ENCODE results near the gene COL16A1.
"Not testable (repeated sequence)": the region's sequence is repeated elsewhere in the genome, so short reads cannot be mapped to it uniquely, and the experiment has no call there.

Gene COL16A1

GRCh38 chr1:31732751-31733289, 29.0 kb upstream of the COL16A1 start:
- no peak for DNase-seq (ENCODE audit: low spot score)

GRCh38 chr1:31732343-31732742, 28.5 kb upstream of the COL16A1 start:
- no peak for DNase-seq (ENCODE audit: low spot score)

GRCh38 chr1:31731049-31731565, 27.3 kb upstream of the COL16A1 start:
- no peak for DNase-seq (ENCODE audit: low spot score)

- no peak for DNase-seq (ENCODE audit: low spot score)
These were observed 26.7 kb upstream of the COL16A1 start for GRCh38 chr1:31730336-31731048.

- no peak for DNase-seq (ENCODE audit: low spot score)
These were observed 24.0 kb upstream of the COL16A1 start for GRCh38 chr1:31727849-31728248.

GRCh38 chr1:31727195-31727594, 23.4 kb upstream of the COL16A1 start:
- DNase-seq (ENCODE audit: low spot score) = no peak

GRCh38 chr1:31726715-31727114, 22.9 kb upstream of the COL16A1 start:
- DNase-seq (ENCODE audit: low spot score) = no peak

GRCh38 chr1:31725777-31726535, 22.1 kb upstream of the COL16A1 start:
- no peak for DNase-seq (ENCODE audit: low spot score)

- DNase-seq (ENCODE audit: low spot score) = no peak
These were observed 21.3 kb upstream of the COL16A1 start for GRCh38 chr1:31725134-31725533.

GRCh38 chr1:31723828-31724359, 20.1 kb upstream of the COL16A1 start:
- DNase-seq (ENCODE audit: low spot score) = peak; percentile 45

- no peak for DNase-seq (ENCODE audit: low spot score)
These were observed 14.6 kb upstream of the COL16A1 start for GRCh38 chr1:31718327-31718897.

- DNase-seq (ENCODE audit: low spot score) = no peak
These were observed 13.5 kb upstream of the COL16A1 start for GRCh38 chr1:31717341-31717740.

GRCh38 chr1:31715873-31716220, 12.0 kb upstream of the COL16A1 start:
- DNase-seq (ENCODE audit: low spot score) = no peak

GRCh38 chr1:31715087-31715872, 11.5 kb upstream of the COL16A1 start:
- peak; percentile 99 for DNase-seq (ENCODE audit: low spot score)

GRCh38 chr1:31714442-31715086, 10.7 kb upstream of the COL16A1 start:
- peak; percentile 82 for DNase-seq (ENCODE audit: low spot score)

- DNase-seq (ENCODE audit: low spot score) = no peak
These were observed 8.8 kb upstream of the COL16A1 start for GRCh38 chr1:31712630-31713029.

GRCh38 chr1:31712068-31712467, 8.3 kb upstream of the COL16A1 start:
- no peak for DNase-seq (ENCODE audit: low spot score)

GRCh38 chr1:31708324-31708723, 4.5 kb upstream of the COL16A1 start:
- no peak for DNase-seq (ENCODE audit: low spot score)

GRCh38 chr1:31707711-31708110, 3.9 kb upstream of the COL16A1 start:
- DNase-seq (ENCODE audit: low spot score) = no peak

- DNase-seq (ENCODE audit: low spot score) = not testable (repeated sequence)
These were observed 3.3 kb upstream of the COL16A1 start for GRCh38 chr1:31707059-31707600.
